ENCODE measurements around the gene PTGES3L.

DNA sequence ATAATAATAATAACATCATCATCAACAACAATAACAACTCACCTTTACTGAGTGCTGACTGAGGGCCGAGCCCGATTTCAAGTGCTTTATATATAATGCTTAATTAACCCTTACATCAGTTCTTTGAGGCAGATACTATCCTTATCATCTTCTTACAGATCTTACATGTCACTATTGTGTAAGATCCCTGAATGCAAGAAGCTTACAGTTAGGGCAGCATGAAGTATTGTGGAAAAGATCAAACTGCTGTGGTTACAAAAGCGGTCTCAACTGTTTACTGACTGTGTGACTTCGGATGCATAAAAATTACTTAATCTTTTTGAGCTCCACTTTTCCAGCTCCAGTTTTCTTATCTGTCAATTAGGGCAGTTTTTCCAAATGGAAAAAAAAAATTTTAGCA, 39.1 kb upstream of the PTGES3L start:
- no peak for TF ChIP-seq POLR2AphosphoS5 (IDR thresholded peaks at IDR 0.05; ENCODE audit: low read depth, low read length)
- TF ChIP-seq, protein P1, sequence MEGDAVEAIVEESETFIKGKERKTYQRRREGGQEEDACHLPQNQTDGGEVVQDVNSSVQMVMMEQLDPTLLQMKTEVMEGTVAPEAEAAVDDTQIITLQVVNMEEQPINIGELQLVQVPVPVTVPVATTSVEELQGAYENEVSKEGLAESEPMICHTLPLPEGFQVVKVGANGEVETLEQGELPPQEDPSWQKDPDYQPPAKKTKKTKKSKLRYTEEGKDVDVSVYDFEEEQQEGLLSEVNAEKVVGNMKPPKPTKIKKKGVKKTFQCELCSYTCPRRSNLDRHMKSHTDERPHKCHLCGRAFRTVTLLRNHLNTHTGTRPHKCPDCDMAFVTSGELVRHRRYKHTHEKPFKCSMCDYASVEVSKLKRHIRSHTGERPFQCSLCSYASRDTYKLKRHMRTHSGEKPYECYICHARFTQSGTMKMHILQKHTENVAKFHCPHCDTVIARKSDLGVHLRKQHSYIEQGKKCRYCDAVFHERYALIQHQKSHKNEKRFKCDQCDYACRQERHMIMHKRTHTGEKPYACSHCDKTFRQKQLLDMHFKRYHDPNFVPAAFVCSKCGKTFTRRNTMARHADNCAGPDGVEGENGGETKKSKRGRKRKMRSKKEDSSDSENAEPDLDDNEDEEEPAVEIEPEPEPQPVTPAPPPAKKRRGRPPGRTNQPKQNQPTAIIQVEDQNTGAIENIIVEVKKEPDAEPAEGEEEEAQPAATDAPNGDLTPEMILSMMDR (IDR thresholded peaks at IDR 0.05) = no peak
